NCI-H748 (cell line): ENCODE measurements around the gene RTN4RL2.

Experiments
- DNase-seq: peaks from one replicate; lab custom pipeline; 2025; ENCODE audit not compliant: unreplicated experiment; lab: John Stamatoyannopoulos, UW

The RTN4RL2 gene

GRCh38 chr11:57479911-57480310 is 19.6 kb downstream of the RTN4RL2 start:
- DNase-seq: no peak

- peak; percentile 61 for DNase-seq
Measured at GRCh38 chr11:57480409-57481137, 20.2 kb downstream of the RTN4RL2 start.

- no peak for DNase-seq
Measured at GRCh38 chr11:57481315-57481714, 21.0 kb downstream of the RTN4RL2 start.

- no peak for DNase-seq
Measured at GRCh38 chr11:57481915-57482781, 21.8 kb downstream of the RTN4RL2 start.

DNA sequence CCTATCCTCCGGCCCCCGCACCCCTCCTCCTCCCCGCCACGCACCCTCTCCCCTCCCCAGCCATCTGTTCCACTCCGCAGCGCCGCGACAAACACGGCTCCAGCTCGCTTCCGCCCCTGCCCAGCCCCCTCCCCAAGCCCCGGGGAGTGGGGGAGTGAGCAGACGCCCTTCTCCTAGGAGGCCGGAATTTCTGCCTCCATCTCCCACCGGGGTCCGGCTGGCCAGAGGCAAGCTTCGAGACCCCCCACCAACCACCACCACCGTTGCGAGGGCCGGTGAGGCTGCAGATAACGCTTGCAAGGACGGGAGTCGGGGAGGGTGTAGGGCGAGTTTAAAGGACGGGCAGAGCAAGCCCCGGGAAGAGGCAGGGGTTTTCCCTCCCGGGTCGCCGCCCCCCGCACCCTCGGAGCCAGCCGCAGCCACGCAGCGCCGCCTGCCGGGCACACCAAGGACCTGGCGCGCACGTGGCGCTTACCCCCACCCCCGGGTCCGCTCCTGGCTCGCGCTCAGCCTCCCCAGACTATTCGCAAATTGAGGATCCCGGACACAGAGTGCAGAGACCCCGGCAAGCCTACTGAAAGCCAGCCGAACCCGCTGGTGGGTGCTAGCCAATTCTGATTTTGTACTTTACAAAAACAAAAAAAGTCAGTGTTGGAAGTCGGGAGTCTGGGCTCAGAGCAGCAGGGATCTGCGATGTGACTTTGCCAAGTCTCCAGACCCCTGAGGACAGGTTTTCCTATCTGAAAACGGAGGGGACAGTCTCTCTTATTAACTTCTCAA is 22.6 kb downstream of the RTN4RL2 start:
- peak; percentile 60 for DNase-seq

GRCh38 chr11:57483562-57483918 is 23.2 kb downstream of the RTN4RL2 start:
- DNase-seq: no peak

GRCh38 chr11:57484141-57484710 is 23.9 kb downstream of the RTN4RL2 start:
- DNase-seq: no peak

- no peak for DNase-seq
Measured at GRCh38 chr11:57485217-57485990, 25.1 kb downstream of the RTN4RL2 start.

GRCh38 chr11:57487021-57487778 is 26.9 kb downstream of the RTN4RL2 start:
- no peak for DNase-seq

DNA sequence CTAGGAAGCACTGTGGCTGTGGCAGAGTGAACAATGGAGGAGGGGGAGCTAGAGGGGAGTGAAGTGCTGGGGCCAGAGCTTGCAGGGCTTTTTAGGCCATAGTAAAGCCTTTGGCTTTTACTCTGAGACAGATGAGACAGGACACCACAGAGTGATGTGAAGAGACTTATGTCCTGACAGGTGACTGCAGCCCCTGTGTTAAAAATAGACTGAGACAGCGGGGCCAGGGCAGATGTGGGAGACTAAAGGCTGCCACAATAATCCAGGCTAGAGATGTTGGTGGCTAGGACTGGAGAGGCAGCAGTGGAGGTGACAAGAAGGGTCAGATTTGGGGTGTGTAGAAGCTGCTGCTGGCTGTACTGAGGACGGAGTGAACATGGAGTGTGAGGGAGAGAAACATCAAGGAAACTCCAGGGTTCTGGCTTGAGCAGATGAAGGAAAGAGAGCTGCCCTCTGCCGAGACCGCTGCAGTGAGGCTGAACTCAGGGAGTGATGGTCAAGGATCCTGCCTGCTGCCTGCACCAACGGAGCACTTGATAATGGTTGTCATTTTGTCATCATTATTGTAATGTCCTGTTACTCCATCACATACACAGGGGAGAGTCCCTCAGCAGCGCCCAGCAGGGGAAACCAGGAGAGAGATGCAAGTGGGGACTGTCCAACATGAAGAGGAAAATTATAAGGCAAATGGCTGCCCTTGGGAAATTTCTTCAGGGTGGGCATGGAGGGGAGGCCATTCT is 27.8 kb downstream of the RTN4RL2 start:
- DNase-seq: no peak

- no peak for DNase-seq
Measured at GRCh38 chr11:57490456-57491248, 30.3 kb downstream of the RTN4RL2 start.

- DNase-seq: peak; percentile 12
Measured at GRCh38 chr11:57491371-57492061, 31.2 kb downstream of the RTN4RL2 start.

GRCh38 chr11:57493507-57494503 is 33.5 kb downstream of the RTN4RL2 start:
- peak; percentile 66 for DNase-seq

- DNase-seq: no peak
Measured at GRCh38 chr11:57496109-57496820, 35.9 kb downstream of the RTN4RL2 start.

DNA sequence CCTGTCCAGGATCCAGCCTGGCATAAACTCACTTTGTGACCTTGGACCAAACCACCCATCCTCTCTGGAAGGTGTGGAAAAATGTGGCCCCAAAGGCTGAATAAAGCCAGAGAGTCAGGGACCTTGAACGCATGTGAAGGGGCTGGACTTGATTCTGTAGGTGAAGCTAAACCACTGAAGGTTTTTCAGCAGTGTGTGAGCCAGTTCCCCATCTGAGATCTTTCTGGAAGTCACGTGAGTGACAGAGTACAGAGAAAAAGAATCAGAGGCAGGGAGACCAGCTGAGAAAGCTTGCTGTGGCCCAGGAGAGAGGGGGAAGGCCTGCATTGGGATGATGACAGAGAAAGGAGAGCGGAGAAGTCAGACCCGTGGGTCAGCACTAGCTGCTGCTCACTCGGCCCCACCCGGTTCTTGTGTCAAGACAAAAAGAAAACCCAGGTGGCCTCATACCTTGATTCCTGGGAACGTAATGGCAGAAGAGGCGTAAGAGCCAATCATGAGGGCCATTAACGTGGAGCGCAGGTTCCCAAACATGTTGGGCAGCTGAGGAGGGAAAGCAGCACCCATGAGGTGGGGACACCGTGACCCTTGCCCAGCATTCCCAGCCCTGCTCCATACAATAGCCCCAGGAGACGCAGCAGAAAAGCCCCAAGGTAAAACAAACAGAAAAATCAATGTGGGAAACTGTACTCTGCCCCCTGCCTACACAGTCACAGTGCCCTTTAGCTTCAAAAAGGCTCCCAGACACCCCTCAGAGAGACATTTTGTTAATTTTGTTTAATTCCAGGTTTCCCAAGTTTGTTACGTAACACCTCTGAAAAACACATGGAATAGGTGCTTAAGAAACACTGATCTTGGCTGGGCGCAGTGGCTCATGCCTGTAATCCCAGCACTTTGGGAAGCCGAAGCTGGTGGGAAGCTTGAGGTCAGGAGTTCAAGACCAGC is 37.2 kb downstream of the RTN4RL2 start:
- no peak for DNase-seq
